ACHN (cell line): ENCODE data around the gene ACIN1.

Experiments
- DNase-seq: peaks from one replicate; pipeline ENCODE4 v3.0.0-alpha.2; 2015
- in situ Hi-C: cut with HindIII; loops from 2 replicates; pipeline ENCODE4 v1.10.0; 2017; ENCODE audit warnings: low sequenced_read_pairs, low pct_ligation_motif_present, low pct_unique_long_range_greater_than_20kb

ACIN1 gene

GRCh38 chr14:23093104-23093503 is 1.8 kb downstream of the ACIN1 start:
- in situ Hi-C loops = no loop called here
- no peak for DNase-seq

GRCh38 chr14:23091294-23092225 is 3.4 kb downstream of the ACIN1 start:
- in situ Hi-C loops = no loop called here

GRCh38 chr14:23090254-23090636 is 4.7 kb downstream of the ACIN1 start:
- in situ Hi-C loops = no loop called here
- DNase-seq = no peak

More at GRCh38 chr14:23091294-23092225, 3.4 kb downstream of the ACIN1 start:
- DNase-seq = no peak

- DNase-seq = no peak
- in situ Hi-C loops = no loop called here
These were observed 5.3 kb downstream of the ACIN1 start for GRCh38 chr14:23089498-23090253.

GRCh38 chr14:23086565-23086964 is 8.4 kb downstream of the ACIN1 start:
- DNase-seq = no peak
- in situ Hi-C loops = no loop called here

- in situ Hi-C loops = no loop called here
- no peak for DNase-seq
These were observed 9.5 kb downstream of the ACIN1 start for GRCh38 chr14:23085458-23085857.

- in situ Hi-C loops = no loop called here
- DNase-seq = no peak
These were observed 14.5 kb downstream of the ACIN1 start for GRCh38 chr14:23080474-23080873.

GRCh38 chr14:23079716-23080115 is 15.2 kb downstream of the ACIN1 start:
- in situ Hi-C loops = no loop called here
- no peak for DNase-seq

GRCh38 chr14:23078692-23079116 is 16.2 kb downstream of the ACIN1 start:
- in situ Hi-C loops = no loop called here
- DNase-seq = peak; percentile 87

GRCh38 chr14:23077962-23078361 is 17.0 kb downstream of the ACIN1 start:
- in situ Hi-C loops = no loop called here
- DNase-seq = no peak

GRCh38 chr14:23076785-23077408 is 18.0 kb downstream of the ACIN1 start:
- in situ Hi-C loops = no loop called here
- DNase-seq = peak; percentile 45

- in situ Hi-C loops = no loop called here
- no peak for DNase-seq
These were observed 20.0 kb downstream of the ACIN1 start for GRCh38 chr14:23074906-23075305.

GRCh38 chr14:23071921-23072539 is 22.9 kb downstream of the ACIN1 start:
- in situ Hi-C loops = no loop called here
- DNase-seq = peak; percentile 10

GRCh38 chr14:23071244-23071920 is 23.6 kb downstream of the ACIN1 start:
- DNase-seq = peak; percentile 85
- in situ Hi-C loops = no loop called here

- DNase-seq = no peak
- in situ Hi-C loops = no loop called here
These were observed 24.4 kb downstream of the ACIN1 start for GRCh38 chr14:23070262-23071129.

GRCh38 chr14:23069413-23069806 is 25.5 kb downstream of the ACIN1 start:
- in situ Hi-C loops = no loop called here
- DNase-seq = no peak

GRCh38 chr14:23068789-23069412 is 26.0 kb downstream of the ACIN1 start:
- in situ Hi-C loops = no loop called here
- DNase-seq = peak; percentile 90
